Panc1 (cell line): Measurements from ENCODE around the gene FLVCR2.

Experiments
- POLR2AphosphoS5 ChIP-seq: IDR thresholded peaks from 2 replicates; pipeline ENCODE4 v1.6.1; 2012; ENCODE audit warnings: mild to moderate bottlenecking, low read depth, low read length, moderate library complexity
- SIN3A ChIP-seq: IDR thresholded peaks from 2 replicates; pipeline ENCODE4 v1.6.1; 2012; ENCODE audit warnings: low read depth, mild to moderate bottlenecking, low read length, moderate library complexity, borderline replicate concordance; ENCODE audit not compliant: insufficient read depth
- TF ChIP-seq, protein P1 (sequence below): fragments of 450-650 bp; IDR thresholded peaks from 2 replicates; pipeline ENCODE4 v1.5.1; 2017; ENCODE audit warnings: mild to moderate bottlenecking
- TF ChIP-seq, protein P2 (sequence below), 2 experiments: IDR thresholded peaks; 2 replicates each; pipeline ENCODE4 v1.6.1; 2011 to 2012; ENCODE audit warnings: low read depth in 2 of 2, control low read depth in 1 of 2, low read length in 1 of 2, mild to moderate bottlenecking in 1 of 2, moderate library complexity in 1 of 2; ENCODE audit not compliant: insufficient read depth in 1 of 2

DNA sequence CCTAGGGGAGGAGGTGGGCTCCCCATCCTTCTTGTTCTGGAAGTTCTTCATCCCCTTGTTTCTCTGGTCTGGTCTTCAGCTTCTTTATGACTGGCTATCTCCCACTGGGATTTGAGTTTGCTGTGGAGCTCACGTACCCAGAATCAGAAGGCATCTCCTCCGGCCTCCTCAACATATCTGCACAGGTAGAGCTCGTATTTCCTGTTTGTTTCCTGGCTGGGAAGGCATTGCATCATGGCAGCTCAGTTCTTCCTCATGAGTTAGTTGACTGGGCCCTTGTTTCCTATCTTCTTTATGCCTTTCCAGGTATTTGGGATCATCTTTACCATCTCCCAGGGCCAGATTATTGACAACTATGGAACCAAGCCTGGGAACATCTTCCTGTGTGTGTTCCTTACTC is 62.5 kb downstream of the FLVCR2 start:
- TF ChIP-seq POLR2AphosphoS5 (no peak), SIN3A (no peak)
- TF ChIP-seq, protein P1, sequence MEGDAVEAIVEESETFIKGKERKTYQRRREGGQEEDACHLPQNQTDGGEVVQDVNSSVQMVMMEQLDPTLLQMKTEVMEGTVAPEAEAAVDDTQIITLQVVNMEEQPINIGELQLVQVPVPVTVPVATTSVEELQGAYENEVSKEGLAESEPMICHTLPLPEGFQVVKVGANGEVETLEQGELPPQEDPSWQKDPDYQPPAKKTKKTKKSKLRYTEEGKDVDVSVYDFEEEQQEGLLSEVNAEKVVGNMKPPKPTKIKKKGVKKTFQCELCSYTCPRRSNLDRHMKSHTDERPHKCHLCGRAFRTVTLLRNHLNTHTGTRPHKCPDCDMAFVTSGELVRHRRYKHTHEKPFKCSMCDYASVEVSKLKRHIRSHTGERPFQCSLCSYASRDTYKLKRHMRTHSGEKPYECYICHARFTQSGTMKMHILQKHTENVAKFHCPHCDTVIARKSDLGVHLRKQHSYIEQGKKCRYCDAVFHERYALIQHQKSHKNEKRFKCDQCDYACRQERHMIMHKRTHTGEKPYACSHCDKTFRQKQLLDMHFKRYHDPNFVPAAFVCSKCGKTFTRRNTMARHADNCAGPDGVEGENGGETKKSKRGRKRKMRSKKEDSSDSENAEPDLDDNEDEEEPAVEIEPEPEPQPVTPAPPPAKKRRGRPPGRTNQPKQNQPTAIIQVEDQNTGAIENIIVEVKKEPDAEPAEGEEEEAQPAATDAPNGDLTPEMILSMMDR, result no peak
- TF ChIP-seq, protein P2, sequence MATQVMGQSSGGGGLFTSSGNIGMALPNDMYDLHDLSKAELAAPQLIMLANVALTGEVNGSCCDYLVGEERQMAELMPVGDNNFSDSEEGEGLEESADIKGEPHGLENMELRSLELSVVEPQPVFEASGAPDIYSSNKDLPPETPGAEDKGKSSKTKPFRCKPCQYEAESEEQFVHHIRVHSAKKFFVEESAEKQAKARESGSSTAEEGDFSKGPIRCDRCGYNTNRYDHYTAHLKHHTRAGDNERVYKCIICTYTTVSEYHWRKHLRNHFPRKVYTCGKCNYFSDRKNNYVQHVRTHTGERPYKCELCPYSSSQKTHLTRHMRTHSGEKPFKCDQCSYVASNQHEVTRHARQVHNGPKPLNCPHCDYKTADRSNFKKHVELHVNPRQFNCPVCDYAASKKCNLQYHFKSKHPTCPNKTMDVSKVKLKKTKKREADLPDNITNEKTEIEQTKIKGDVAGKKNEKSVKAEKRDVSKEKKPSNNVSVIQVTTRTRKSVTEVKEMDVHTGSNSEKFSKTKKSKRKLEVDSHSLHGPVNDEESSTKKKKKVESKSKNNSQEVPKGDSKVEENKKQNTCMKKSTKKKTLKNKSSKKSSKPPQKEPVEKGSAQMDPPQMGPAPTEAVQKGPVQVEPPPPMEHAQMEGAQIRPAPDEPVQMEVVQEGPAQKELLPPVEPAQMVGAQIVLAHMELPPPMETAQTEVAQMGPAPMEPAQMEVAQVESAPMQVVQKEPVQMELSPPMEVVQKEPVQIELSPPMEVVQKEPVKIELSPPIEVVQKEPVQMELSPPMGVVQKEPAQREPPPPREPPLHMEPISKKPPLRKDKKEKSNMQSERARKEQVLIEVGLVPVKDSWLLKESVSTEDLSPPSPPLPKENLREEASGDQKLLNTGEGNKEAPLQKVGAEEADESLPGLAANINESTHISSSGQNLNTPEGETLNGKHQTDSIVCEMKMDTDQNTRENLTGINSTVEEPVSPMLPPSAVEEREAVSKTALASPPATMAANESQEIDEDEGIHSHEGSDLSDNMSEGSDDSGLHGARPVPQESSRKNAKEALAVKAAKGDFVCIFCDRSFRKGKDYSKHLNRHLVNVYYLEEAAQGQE (IDR thresholded peaks at IDR 0.05; ENCODE audit: insufficient read depth in 1 of 2, low read depth in 2 of 2, low read length in 1 of 2), result no peak
